Astrocyte of the cerebellum (primary cell): Measurements from ENCODE around the gene TENT4A.

ENCODE experiments used
- DNase-seq: peaks from one replicate; pipeline ENCODE4 v3.0.0-alpha.2; 2011; ENCODE audit warnings: low read depth
- H3K4me3 ChIP-seq: 2 replicates; pipeline ENCODE4 v1.5.1; 2011; ENCODE audit warnings: mild to moderate bottlenecking, low read depth, low read length, moderate library complexity
- in situ Hi-C: cut with HindIII; loops from 2 replicates; pipeline ENCODE4 v1.10.0; 2017; ENCODE audit warnings: low sequenced_read_pairs
- TF ChIP-seq, protein P1 (sequence below): IDR thresholded peaks from 2 replicates; pipeline ENCODE4 v1.5.1; 2012; ENCODE audit warnings: low read length, low read depth, moderate library complexity, mild to moderate bottlenecking; ENCODE audit errors: missing control alignments

Gene TENT4A

DNA sequence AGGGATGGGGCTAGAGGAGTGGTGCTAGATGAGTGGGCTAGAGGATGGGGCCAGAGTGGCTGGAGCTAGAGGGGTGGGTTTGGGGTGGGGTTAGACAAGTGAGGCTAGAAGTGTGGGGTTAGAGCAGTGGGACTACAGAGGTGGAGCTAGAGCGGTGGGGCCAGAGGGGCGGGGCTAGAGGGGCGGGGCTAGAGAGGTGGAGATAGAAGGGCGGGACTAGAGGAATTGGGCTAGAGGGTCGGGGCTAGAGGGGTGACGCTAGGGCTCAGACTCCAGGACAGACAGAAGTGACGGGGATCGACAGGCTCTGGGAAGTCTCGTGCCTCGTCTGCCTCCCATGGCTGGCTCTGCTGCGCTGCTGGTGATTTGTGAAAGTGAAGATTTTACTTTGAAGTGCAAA lies 31.0 kb upstream of the TENT4A start:
- H3K4me3 ChIP-seq: no peak overlapping the region
- in situ Hi-C loops: no loop called here
- DNase-seq: no peak
- TF ChIP-seq, protein P1, sequence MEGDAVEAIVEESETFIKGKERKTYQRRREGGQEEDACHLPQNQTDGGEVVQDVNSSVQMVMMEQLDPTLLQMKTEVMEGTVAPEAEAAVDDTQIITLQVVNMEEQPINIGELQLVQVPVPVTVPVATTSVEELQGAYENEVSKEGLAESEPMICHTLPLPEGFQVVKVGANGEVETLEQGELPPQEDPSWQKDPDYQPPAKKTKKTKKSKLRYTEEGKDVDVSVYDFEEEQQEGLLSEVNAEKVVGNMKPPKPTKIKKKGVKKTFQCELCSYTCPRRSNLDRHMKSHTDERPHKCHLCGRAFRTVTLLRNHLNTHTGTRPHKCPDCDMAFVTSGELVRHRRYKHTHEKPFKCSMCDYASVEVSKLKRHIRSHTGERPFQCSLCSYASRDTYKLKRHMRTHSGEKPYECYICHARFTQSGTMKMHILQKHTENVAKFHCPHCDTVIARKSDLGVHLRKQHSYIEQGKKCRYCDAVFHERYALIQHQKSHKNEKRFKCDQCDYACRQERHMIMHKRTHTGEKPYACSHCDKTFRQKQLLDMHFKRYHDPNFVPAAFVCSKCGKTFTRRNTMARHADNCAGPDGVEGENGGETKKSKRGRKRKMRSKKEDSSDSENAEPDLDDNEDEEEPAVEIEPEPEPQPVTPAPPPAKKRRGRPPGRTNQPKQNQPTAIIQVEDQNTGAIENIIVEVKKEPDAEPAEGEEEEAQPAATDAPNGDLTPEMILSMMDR: no peak

GRCh38 chr5:6683241-6683640 lies 30.0 kb upstream of the TENT4A start:
- no peak for DNase-seq
- in situ Hi-C loops: no loop called here
- TF ChIP-seq, protein P1: no peak
- no peak overlapping the region for H3K4me3 ChIP-seq

DNA sequence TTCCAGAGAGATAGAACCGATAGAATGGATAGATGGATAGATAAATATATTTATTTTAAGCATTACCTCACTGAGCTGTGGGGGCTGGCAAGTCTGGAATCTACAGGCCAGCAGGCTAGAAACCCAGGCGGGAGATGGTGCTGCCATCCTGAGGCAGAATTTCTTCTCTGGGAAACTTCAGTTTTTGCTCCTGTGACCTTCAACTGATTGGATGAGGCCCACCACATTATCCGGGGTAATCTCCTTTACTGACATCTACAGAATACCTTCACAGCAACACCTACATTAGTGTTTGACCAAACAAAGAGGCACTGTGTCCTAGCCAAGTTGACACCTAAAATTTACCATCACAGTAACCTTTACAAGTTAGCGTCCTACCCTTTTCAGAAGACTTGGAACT lies 29.2 kb upstream of the TENT4A start:
- DNase-seq: no peak
- in situ Hi-C loops: no loop called here
- TF ChIP-seq, protein P1: no peak
- H3K4me3 ChIP-seq: no peak overlapping the region

DNA sequence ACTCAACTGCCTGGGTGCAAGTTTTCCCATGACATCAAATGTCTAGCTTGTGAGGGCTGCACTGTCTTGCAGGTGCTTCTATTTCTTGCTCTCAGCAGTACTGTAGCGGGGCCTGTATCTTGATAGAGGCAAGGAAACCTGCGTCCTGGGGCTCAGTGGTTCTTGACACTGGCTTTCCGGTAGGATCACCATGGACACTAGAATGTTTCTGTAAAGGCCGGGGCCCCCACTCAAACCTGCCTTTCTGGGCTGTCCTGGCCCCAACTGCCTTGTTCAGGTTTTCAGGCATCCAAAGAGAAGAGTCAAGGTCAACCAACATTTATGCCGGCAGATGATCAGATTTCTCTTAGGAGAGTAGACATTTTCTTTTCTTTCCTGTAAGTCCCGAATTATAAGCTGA lies 26.7 kb upstream of the TENT4A start:
- DNase-seq: no peak
- in situ Hi-C loops: no loop called here
- TF ChIP-seq, protein P1: no peak
- no peak overlapping the region for H3K4me3 ChIP-seq

DNA sequence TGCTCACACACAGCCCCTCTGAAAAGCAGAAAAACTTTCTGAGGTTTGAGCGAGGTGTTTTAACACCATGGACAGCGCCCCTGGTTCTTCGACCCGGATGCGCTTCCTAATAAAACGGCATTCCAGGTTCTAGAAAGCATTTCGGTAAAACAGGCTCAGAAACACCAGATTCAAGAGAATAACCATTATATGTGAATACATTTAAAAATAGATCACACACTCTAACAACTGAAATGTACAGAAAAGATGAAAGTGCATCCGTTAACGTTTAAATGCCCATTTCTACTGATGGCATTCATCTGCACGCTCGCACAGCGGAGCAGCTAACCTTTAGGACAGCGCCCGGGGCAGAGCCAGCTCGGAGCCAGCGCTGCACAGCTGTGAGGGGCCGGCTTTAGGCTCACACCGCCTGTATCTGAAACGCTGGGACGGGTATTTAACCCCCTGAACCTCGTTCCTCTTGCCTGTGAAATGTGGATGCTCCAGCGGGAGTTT lies 26.3 kb upstream of the TENT4A start:
- peak; percentile 43 for DNase-seq
- H3K4me3 ChIP-seq: peak overlapping the region; percentile 32
- TF ChIP-seq, protein P1: no peak
- in situ Hi-C loops: no loop called here

DNA sequence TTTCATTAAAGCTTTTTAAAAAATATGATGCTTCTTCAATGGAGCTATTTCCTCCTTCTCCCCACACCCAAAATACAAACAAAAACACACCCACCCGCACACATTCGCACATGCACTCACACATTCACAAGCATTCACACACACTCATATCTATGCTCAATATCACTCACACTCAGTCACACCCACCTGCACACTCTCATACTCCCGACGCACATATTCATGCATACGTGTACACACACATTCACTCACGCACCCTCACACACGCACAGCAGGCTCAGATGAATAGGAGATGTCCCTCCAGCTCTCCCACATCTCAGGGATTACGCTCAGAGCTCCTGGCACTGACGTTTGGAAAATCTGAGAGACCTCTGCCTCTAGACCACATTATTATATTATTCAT lies 25.7 kb upstream of the TENT4A start:
- in situ Hi-C loops: no loop called here
- DNase-seq: no peak
- H3K4me3 ChIP-seq: no peak overlapping the region
- TF ChIP-seq, protein P1: no peak

DNA sequence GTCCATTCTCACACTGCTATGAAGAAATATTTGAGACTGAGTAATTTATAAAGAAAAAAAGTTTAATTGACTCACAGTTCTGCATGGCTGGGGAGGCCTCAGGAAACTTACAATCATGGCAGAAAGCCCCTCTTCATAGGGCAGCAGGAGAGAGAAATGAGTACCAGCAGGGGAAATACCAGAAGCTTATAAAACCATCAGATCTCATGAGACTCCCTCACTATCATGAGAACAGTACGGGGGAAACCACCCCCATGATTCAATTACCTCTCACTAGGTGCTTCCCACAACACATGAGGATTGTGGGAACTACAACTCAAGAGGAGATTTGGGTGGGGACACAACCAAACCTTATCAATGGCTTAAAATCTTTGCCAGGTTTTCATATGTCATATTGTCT lies 20.3 kb upstream of the TENT4A start:
- in situ Hi-C loops: no loop called here
- no peak overlapping the region for H3K4me3 ChIP-seq
- DNase-seq: no peak
- TF ChIP-seq, protein P1: no peak
